K562 (cell line): ENCODE measurements around the gene KCP. TPM values are rescaled to one million over a fixed set of nuclear protein-coding genes. Genes with fewer than 3 reads are reported as not detected.

Experiments used
- DIDO1 ChIP-seq: fragments of 450-650 bp; IDR thresholded peaks from 2 replicates; pipeline ENCODE4 v1.6.1; 2016; ENCODE audit warnings: low read depth, missing biosample characterization, missing genetic modification characterization
- GATA2 ChIP-seq: sonication (generic); formaldehyde crosslinking; IDR thresholded peaks from 2 replicates; pipeline ENCODE4 v1.4.0; 2020; ENCODE audit warnings: mild to moderate bottlenecking, missing genetic modification reagents
- HEY1 ChIP-seq: fragments of 250-450 bp; sonication (Bioruptor Pico); IDR thresholded peaks from 2 replicates; pipeline ENCODE4 v1.5.0; 2020; ENCODE audit warnings: mild to moderate bottlenecking, moderate library complexity, borderline replicate concordance
- MCM7 ChIP-seq, 2 experiments: fragments of 450-650 bp; IDR thresholded peaks; 2 replicates each; pipeline ENCODE4 v1.6.1; 2016 to 2018
- MED1 ChIP-seq: sonication (generic); formaldehyde crosslinking; IDR thresholded peaks from 2 replicates; pipeline ENCODE4 v1.8.1; 2023; ENCODE audit warnings: missing genetic modification reagents, borderline replicate concordance
- MEF2A ChIP-seq: IDR thresholded peaks from 2 replicates; pipeline ENCODE4 v1.6.1; 2011; ENCODE audit warnings: low read depth, mild to moderate bottlenecking, low read length, moderate library complexity; ENCODE audit not compliant: control insufficient read depth
- MTA2 ChIP-seq: fragments of 450-650 bp; IDR thresholded peaks from 2 replicates; pipeline ENCODE4 v1.6.1; 2016; ENCODE audit warnings: low read depth
- MYNN ChIP-seq, 2 experiments: sonication (generic); formaldehyde crosslinking in 1 of 2; IDR thresholded peaks; 2 replicates each; pipeline versions ENCODE4 v1.5.0 to v1.6.1; 2016 to 2020; ENCODE audit warnings: antibody characterized with exemption in 1 of 2, missing genetic modification reagents in 1 of 2
- NFE2 ChIP-seq: IDR thresholded peaks from 2 replicates; pipeline ENCODE4 v1.6.1; 2014; ENCODE audit warnings: antibody characterized with exemption, low read depth
- POLR2A ChIP-seq: fragments of 450-650 bp; conservative IDR thresholded peaks from 2 replicates; pipeline ENCODE4 v1.6.1; 2016
- RB1 ChIP-seq: fragments of 450-650 bp; IDR thresholded peaks from 2 replicates; pipeline ENCODE4 v1.6.1; 2017; ENCODE audit warnings: low read depth, mild to moderate bottlenecking
- RFX5 ChIP-seq: IDR thresholded peaks from 2 replicates; pipeline ENCODE4 v1.6.1; 2011; ENCODE audit warnings: low read depth, mild to moderate bottlenecking, improper control_type of control experiment, low read length
- SIN3A ChIP-seq, 2 experiments: fragments of 150-350 bp in 1 of 2; IDR thresholded peaks; 2 replicates each; pipeline ENCODE4 v1.6.1; 2011 to 2016; ENCODE audit warnings: borderline replicate concordance in 2 of 2, low read depth in 2 of 2, low read length in 2 of 2, mild to moderate bottlenecking in 2 of 2, moderate library complexity in 2 of 2; ENCODE audit not compliant: control insufficient read depth in 1 of 2
- SRSF7 ChIP-seq: fragments of 200-400 bp; formaldehyde crosslinking; optimal IDR thresholded peaks from 2 replicates; pipeline ENCODE3; 2017; ENCODE audit warnings: mild to moderate bottlenecking, low read depth, low read length
- STAT5B ChIP-seq: fragments of 250-450 bp; sonication (Bioruptor Pico); IDR thresholded peaks from 2 replicates; pipeline ENCODE4 v1.8.0; 2021; ENCODE audit warnings: mild to moderate bottlenecking, inconsistent platforms
- TAF9B ChIP-seq: fragments of 450-650 bp; IDR thresholded peaks from 2 replicates; pipeline ENCODE4 v1.6.1; 2018; ENCODE audit warnings: mild to moderate bottlenecking; ENCODE audit not compliant: partially characterized antibody
- TARDBP ChIP-seq: fragments of 450-650 bp; IDR thresholded peaks from 2 replicates; pipeline ENCODE4 v1.6.1; 2016
- THRAP3 ChIP-seq: fragments of 450-650 bp; IDR thresholded peaks from 2 replicates; pipeline ENCODE4 v1.6.1; 2016; ENCODE audit warnings: mild to moderate bottlenecking, inconsistent platforms, borderline replicate concordance
- ZFX ChIP-seq: sonication (generic); formaldehyde crosslinking; IDR thresholded peaks from 2 replicates; pipeline ENCODE4 v1.8.0; 2022; ENCODE audit warnings: mild to moderate bottlenecking, missing genetic modification reagents, moderate library complexity
- ZNF561 ChIP-seq: fragments of 450-650 bp; formaldehyde crosslinking; conservative IDR thresholded peaks from 2 replicates; pipeline ENCODE4 v1.4.0; 2020; ENCODE audit warnings: mild to moderate bottlenecking, moderate library complexity
- polyA plus RNA-seq, 8 experiments: library from polyadenylated mRNA; depleted of rRNA in 4 of 8; stranded (reverse) in 5 of 8; unstranded in 3 of 8; fragments of >200 nt; fragmentation: Nextera tagmentation in 2 of 8; fragmentation: Illumina TruSeq in 1 of 8; extraction: Ambion mirVana in 2 of 8; extraction: Trizol in 1 of 8; gene quantifications; 2 replicates each; pipeline versions ENCODE4 v1.2.1 to v1.2.3, GENCODE V29; 2011 to 2014; ENCODE audit warnings: inconsistent platforms in 1 of 8, missing spikeins in 1 of 8
- total RNA-seq, 7 experiments: library from RNA; depleted of rRNA in 6 of 7; stranded (reverse); fragments of >200 nt in 6 of 7; fragmentation: Illumina TruSeq in 2 of 7; extraction: Trizol in 2 of 7; gene quantifications; 2 replicates each; pipeline versions ENCODE4 v1.2.1 to v1.2.3, GENCODE V29; 2011 to 2021; ENCODE audit warnings: low replicate concordance in 1 of 7
- TF ChIP-seq, protein P1 (sequence below): sonication (generic); formaldehyde crosslinking; IDR thresholded peaks from 2 replicates; pipeline ENCODE4 v1.8.0; 2022; ENCODE audit warnings: missing genetic modification reagents, mild to moderate bottlenecking, borderline replicate concordance
- TF ChIP-seq, protein P2 (sequence below): fragments of 250-450 bp; sonication (Bioruptor Pico); IDR thresholded peaks from 2 replicates; pipeline ENCODE4 v1.5.0; 2020; ENCODE audit warnings: mild to moderate bottlenecking, borderline replicate concordance
- TF ChIP-seq, protein P3 (sequence below): sonication (generic); formaldehyde crosslinking; IDR thresholded peaks from 2 replicates; pipeline ENCODE4 v1.8.0; 2022; ENCODE audit warnings: mild to moderate bottlenecking, missing genetic modification reagents
- TF ChIP-seq, protein P4 (sequence below): IDR thresholded peaks from 2 replicates; pipeline ENCODE4 v1.6.1; 2014; ENCODE audit warnings: antibody characterized with exemption

The KCP gene
- total and polyA plus RNA-seq, 9 of the 15 experiments (the other 6 are each of a cell fraction or from before 2014, with no cell fraction given) = 0.06 to 0.17 (median 0.12) TPM; not detected in 3

DNA sequence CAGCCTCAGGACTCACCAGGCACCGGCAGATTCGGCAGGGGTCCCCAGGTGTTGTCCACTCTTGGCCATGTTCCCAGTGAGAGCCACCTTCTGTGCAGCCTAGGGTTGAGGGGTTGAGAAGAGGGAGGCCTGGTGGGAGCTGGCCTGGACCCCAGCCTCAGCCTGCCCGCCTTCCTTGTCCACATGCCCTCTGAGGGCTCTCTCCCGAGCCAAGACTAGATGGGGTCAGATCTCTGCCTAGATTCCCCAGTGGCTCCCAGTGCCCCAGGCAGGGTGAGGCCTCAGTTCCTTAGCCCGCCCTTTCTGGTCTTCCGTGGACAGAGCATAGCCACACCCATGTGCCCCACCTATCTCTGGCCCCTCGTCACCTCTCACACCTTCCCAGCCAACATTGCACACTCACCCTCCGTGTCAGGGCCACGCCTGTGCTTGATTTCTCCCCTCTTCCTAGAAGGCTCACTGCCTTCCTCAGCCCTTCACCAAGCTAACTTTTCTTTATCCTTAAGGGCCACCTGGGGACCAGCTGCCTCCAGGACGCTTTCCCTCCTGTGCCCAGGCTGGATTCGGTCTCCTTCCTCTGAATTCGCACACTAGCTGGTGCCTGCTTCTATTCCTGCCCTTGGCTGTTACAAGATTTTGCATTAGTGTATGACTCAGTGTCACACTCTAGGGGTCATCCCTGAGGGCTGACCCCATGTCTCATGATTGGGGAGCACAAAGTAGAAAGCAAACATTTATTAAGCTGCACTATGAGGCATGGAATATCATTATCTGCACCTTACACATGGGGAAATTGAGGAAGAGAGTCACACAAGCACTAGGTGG is 7.5 kb downstream of the KCP start (continued):
- TF ChIP-seq, protein P1, sequence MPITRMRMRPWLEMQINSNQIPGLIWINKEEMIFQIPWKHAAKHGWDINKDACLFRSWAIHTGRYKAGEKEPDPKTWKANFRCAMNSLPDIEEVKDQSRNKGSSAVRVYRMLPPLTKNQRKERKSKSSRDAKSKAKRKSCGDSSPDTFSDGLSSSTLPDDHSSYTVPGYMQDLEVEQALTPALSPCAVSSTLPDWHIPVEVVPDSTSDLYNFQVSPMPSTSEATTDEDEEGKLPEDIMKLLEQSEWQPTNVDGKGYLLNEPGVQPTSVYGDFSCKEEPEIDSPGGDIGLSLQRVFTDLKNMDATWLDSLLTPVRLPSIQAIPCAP (CRISPR knock-in tag) = no peak
- no peak for TF ChIP-seq SRSF7
- no peak for TF ChIP-seq DIDO1 (tag)
- no peak for TF ChIP-seq THRAP3
- TF ChIP-seq MCM7 (IDR thresholded peaks at IDR 0.05) = no peak
- TF ChIP-seq NFE2 = no peak
- TF ChIP-seq, protein P2, sequence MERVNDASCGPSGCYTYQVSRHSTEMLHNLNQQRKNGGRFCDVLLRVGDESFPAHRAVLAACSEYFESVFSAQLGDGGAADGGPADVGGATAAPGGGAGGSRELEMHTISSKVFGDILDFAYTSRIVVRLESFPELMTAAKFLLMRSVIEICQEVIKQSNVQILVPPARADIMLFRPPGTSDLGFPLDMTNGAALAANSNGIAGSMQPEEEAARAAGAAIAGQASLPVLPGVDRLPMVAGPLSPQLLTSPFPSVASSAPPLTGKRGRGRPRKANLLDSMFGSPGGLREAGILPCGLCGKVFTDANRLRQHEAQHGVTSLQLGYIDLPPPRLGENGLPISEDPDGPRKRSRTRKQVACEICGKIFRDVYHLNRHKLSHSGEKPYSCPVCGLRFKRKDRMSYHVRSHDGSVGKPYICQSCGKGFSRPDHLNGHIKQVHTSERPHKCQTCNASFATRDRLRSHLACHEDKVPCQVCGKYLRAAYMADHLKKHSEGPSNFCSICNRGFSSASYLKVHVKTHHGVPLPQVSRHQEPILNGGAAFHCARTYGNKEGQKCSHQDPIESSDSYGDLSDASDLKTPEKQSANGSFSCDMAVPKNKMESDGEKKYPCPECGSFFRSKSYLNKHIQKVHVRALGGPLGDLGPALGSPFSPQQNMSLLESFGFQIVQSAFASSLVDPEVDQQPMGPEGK (CRISPR knock-in tag) = no peak
- TF ChIP-seq RFX5 = no peak
- no peak for TF ChIP-seq HEY1 (CRISPR knock-in tag)
- TF ChIP-seq STAT5B = no peak
- no peak for TF ChIP-seq MED1 (CRISPR knock-in tag)
- TF ChIP-seq TARDBP = no peak
- no peak for TF ChIP-seq MTA2
- TF ChIP-seq SIN3A (IDR thresholded peaks at IDR 0.05; ENCODE audit: borderline replicate concordance in 2 of 2, control insufficient read depth in 1 of 2, low read depth in 2 of 2, low read length in 2 of 2) = no peak
- TF ChIP-seq, protein P3, sequence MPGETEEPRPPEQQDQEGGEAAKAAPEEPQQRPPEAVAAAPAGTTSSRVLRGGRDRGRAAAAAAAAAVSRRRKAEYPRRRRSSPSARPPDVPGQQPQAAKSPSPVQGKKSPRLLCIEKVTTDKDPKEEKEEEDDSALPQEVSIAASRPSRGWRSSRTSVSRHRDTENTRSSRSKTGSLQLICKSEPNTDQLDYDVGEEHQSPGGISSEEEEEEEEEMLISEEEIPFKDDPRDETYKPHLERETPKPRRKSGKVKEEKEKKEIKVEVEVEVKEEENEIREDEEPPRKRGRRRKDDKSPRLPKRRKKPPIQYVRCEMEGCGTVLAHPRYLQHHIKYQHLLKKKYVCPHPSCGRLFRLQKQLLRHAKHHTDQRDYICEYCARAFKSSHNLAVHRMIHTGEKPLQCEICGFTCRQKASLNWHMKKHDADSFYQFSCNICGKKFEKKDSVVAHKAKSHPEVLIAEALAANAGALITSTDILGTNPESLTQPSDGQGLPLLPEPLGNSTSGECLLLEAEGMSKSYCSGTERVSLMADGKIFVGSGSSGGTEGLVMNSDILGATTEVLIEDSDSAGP = no peak
- no peak for TF ChIP-seq RB1
- no peak for TF ChIP-seq POLR2A
- TF ChIP-seq ZNF561 (CRISPR knock-in tag) = no peak
- no peak for TF ChIP-seq MEF2A
- TF ChIP-seq TAF9B = no peak
- no peak for TF ChIP-seq GATA2 (CRISPR knock-in tag)
- peak; percentile 64 for TF ChIP-seq ZFX
- TF ChIP-seq, protein P4, sequence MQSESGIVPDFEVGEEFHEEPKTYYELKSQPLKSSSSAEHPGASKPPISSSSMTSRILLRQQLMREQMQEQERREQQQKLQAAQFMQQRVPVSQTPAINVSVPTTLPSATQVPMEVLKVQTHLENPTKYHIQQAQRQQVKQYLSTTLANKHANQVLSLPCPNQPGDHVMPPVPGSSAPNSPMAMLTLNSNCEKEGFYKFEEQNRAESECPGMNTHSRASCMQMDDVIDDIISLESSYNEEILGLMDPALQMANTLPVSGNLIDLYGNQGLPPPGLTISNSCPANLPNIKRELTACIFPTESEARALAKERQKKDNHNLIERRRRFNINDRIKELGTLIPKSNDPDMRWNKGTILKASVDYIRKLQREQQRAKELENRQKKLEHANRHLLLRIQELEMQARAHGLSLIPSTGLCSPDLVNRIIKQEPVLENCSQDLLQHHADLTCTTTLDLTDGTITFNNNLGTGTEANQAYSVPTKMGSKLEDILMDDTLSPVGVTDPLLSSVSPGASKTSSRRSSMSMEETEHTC = peak; percentile 65; the same call in 1 of the 2 replicates
- peak; percentile 55; the same call in 1 of the 2 replicates for TF ChIP-seq MYNN (IDR thresholded peaks at IDR 0.05)
- no peak for TF ChIP-seq MYNN (CRISPR knock-in tag; IDR thresholded peaks at IDR 0.05)
